Osteocyte (in vitro differentiated cells): ENCODE data around the gene LSM7. TPM values are rescaled to one million over a fixed set of nuclear protein-coding genes. Genes with fewer than 3 reads are reported as not detected.
"Not testable (repeated sequence)": the region's sequence is repeated elsewhere in the genome, so short reads cannot be mapped to it uniquely, and the experiment has no call there.

ENCODE experiments used
- DNase-seq: peaks from one replicate; pipeline ENCODE4 v3.0.0; 2021; ENCODE audit warnings: mixed read lengths; ENCODE audit not compliant: unreplicated experiment; ENCODE audit errors: extremely low spot score
- H3K27ac Mint-ChIP-seq: one replicate; pipeline ENCODE4 v1.8.0; 2021; ENCODE audit warnings: mild to moderate bottlenecking, mixed read lengths; ENCODE audit not compliant: unreplicated experiment
- H3K27me3 Mint-ChIP-seq: one replicate; pipeline ENCODE4 v1.8.0; 2021; ENCODE audit warnings: mixed read lengths; ENCODE audit not compliant: unreplicated experiment
- H3K36me3 Mint-ChIP-seq: one replicate; pipeline ENCODE4 v1.8.0; 2021; ENCODE audit warnings: mixed read lengths; ENCODE audit not compliant: unreplicated experiment
- H3K4me1 Mint-ChIP-seq: one replicate; pipeline ENCODE4 v1.8.0; 2021; ENCODE audit warnings: mixed read lengths; ENCODE audit not compliant: unreplicated experiment
- H3K4me3 Mint-ChIP-seq: one replicate; pipeline ENCODE4 v1.8.0; 2021; ENCODE audit warnings: mild to moderate bottlenecking, moderate library complexity, mixed read lengths; ENCODE audit not compliant: unreplicated experiment
- H3K9me3 Mint-ChIP-seq: one replicate; pipeline ENCODE4 v1.8.0; 2021; ENCODE audit warnings: mixed read lengths; ENCODE audit not compliant: unreplicated experiment
- CTCF ChIP-seq: fragments of 200-600 bp; sonication (generic); IDR thresholded peaks from 2 replicates; pipeline ENCODE4 v1.5.0; 2021; ENCODE audit warnings: antibody characterized with exemption, mild to moderate bottlenecking, moderate library complexity
- total RNA-seq: library from RNA; stranded (reverse); gene quantifications from 2 replicates; pipeline ENCODE4 v1.2.1, GENCODE V29; 2021

LSM7 gene
- total RNA-seq, 1 donor from 2014 or later, result 77.8 TPM

- Mint-ChIP-seq H3K4me3 (no peak overlapping the region), H3K27ac (no peak overlapping the region), H3K9me3 (no peaks in the 10 kb centered on the region), H3K36me3 (no peaks in the 10 kb centered on the region), H3K4me1 (no peaks in the 10 kb centered on the region), H3K27me3 (no peaks in the 10 kb centered on the region)
- TF ChIP-seq CTCF, result no peak
- no peak for DNase-seq
Observed at GRCh38 chr19:2351591-2351990, 23.2 kb upstream of the LSM7 start.

GRCh38 chr19:2350656-2351055, 22.3 kb upstream of the LSM7 start:
- Mint-ChIP-seq H3K27me3 (no peaks in the 10 kb centered on the region), H3K4me3 (no peak overlapping the region), H3K4me1 (no peaks in the 10 kb centered on the region), H3K36me3 (peaks cover 2% of the 10 kb centered on the region), H3K9me3 (no peaks in the 10 kb centered on the region), H3K27ac (no peak overlapping the region)
- DNase-seq, result no peak
- no peak for TF ChIP-seq CTCF

GRCh38 chr19:2349818-2350217, 21.4 kb upstream of the LSM7 start:
- not testable (repeated sequence) for H3K36me3 Mint-ChIP-seq, H3K4me1 Mint-ChIP-seq, H3K27me3 Mint-ChIP-seq, H3K27ac Mint-ChIP-seq, H3K4me3 Mint-ChIP-seq, DNase-seq, H3K9me3 Mint-ChIP-seq

GRCh38 chr19:2345794-2346663, 17.6 kb upstream of the LSM7 start:
- Mint-ChIP-seq H3K27me3 (no peaks in the 10 kb centered on the region), H3K9me3 (no peaks in the 10 kb centered on the region), H3K27ac (peak overlapping the region; percentile 3), H3K4me3 (no peak overlapping the region), H3K4me1 (no peaks in the 10 kb centered on the region), H3K36me3 (peaks cover 5% of the 10 kb centered on the region)
- TF ChIP-seq CTCF, result no peak
- peak; percentile 81 for DNase-seq

- H3K4me3 Mint-ChIP-seq, result no peak overlapping the region
- H3K27ac Mint-ChIP-seq, result no peak overlapping the region
- TF ChIP-seq CTCF, result no peak
- H3K4me1 Mint-ChIP-seq, result no peaks in the 10 kb centered on the region
- H3K9me3 Mint-ChIP-seq, result no peaks in the 10 kb centered on the region
- peaks cover 5% of the 10 kb centered on the region for H3K36me3 Mint-ChIP-seq
- DNase-seq, result peak; percentile 72
- H3K27me3 Mint-ChIP-seq, result no peaks in the 10 kb centered on the region
Observed at GRCh38 chr19:2345076-2345475, 16.7 kb upstream of the LSM7 start.
